Muscle of leg (tissue), 11 donors: ENCODE data around the gene SPDYE18. TPM values are rescaled to one million over a fixed set of nuclear protein-coding genes. Genes with fewer than 3 reads are reported as not detected.
"Not testable (repeated sequence)": the region's sequence is repeated elsewhere in the genome, so short reads cannot be mapped to it uniquely, and the experiment has no call there.

Source experiments
- DNase-seq: peaks from one replicate; pipeline ENCODE4 v3.0.0; 2013
- H3K27ac ChIP-seq: one replicate; pipeline ENCODE4 v1.5.1; 2013; ENCODE audit warnings: mild to moderate bottlenecking, low read length, control low read depth
- H3K27me3 ChIP-seq: one replicate; pipeline ENCODE4 v1.6.1; 2013; ENCODE audit warnings: low read length; ENCODE audit not compliant: control insufficient read depth, insufficient read depth
- H3K36me3 ChIP-seq: one replicate; pipeline ENCODE4 v1.6.1; 2013; ENCODE audit warnings: low read length; ENCODE audit not compliant: control insufficient read depth, insufficient read depth
- H3K4me1 ChIP-seq: one replicate; pipeline ENCODE4 v1.6.1; 2013; ENCODE audit warnings: low read length; ENCODE audit not compliant: control insufficient read depth, insufficient read depth
- H3K4me3 ChIP-seq: one replicate; pipeline ENCODE4 v1.5.1; 2013; ENCODE audit warnings: low read length, control low read depth
- H3K9me3 ChIP-seq: replicated peaks from 2 replicates; pipeline ENCODE4 v1.6.1; 2013; ENCODE audit warnings: low read depth, low read length; ENCODE audit not compliant: control insufficient read depth
- WGBS: methylation state at CpG from one replicate; pipeline ENCODE4 v1.1.5; 2013; ENCODE audit warnings: missing lambda C conversion rate; ENCODE audit not compliant: insufficient coverage; 5-methylcytosine and 5-hydroxymethylcytosine counted together
- polyA plus RNA-seq, 8 donors: library from polyadenylated mRNA; unstranded; fragments of 120-200 nt; gene quantifications; one replicate each; pipeline versions ENCODE4 v1.2.1 to v1.2.3, GENCODE V29; 2013; ENCODE audit warnings: inconsistent platforms in 1 of 8, low replicate concordance in 1 of 8; ENCODE audit not compliant: insufficient read length in 8 of 8, insufficient read depth in 1 of 8
- total RNA-seq: library from RNA; stranded (reverse); fragments of 120-200 nt; gene quantifications from one replicate; pipeline ENCODE4 v1.2.4, GENCODE V29; 2013

Gene SPDYE18
- total and polyA plus RNA-seq, 9 donors = 0.15 to 0.85 (median 0.41) TPM; not detected in 1

DNA sequence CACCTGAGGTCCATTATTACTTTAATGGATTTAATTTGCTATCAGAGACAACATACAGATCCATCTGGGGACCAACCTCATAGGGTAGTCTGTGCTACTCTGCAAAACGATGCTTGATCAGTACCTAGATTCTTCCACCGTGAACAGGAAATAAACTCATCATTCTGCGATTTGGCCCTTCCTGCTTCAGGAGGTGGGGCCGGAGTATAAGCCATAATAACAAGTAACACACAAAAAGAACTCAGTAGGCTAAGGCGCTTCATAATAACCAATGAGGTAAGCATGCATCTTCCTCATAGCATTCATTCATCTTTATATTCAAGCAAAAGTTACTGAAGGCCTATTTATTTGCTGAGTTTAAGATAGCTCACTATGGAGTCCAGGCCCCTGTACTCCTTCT is 17.3 kb upstream of the SPDYE18 start:
- no CpG with 5 or more reads among the region's 5 CpGs for WGBS
- H3K27ac ChIP-seq, DNase-seq, H3K36me3 ChIP-seq, H3K27me3 ChIP-seq, H3K4me3 ChIP-seq, H3K9me3 ChIP-seq, H3K4me1 ChIP-seq: not testable (repeated sequence)

- H3K27me3 ChIP-seq, H3K27ac ChIP-seq, H3K9me3 ChIP-seq, H3K36me3 ChIP-seq, H3K4me3 ChIP-seq, H3K4me1 ChIP-seq: not testable (repeated sequence)
- DNase-seq = peak; percentile 1
Measured at GRCh38 chr7:77079112-77079511, 16.8 kb upstream of the SPDYE18 start.

GRCh38 chr7:77077060-77077459 is 14.7 kb upstream of the SPDYE18 start:
- DNase-seq, H3K9me3 ChIP-seq, H3K27me3 ChIP-seq, H3K36me3 ChIP-seq, H3K27ac ChIP-seq, H3K4me1 ChIP-seq, H3K4me3 ChIP-seq: not testable (repeated sequence)
- WGBS = no CpG with 5 or more reads among the region's 5 CpGs

DNA sequence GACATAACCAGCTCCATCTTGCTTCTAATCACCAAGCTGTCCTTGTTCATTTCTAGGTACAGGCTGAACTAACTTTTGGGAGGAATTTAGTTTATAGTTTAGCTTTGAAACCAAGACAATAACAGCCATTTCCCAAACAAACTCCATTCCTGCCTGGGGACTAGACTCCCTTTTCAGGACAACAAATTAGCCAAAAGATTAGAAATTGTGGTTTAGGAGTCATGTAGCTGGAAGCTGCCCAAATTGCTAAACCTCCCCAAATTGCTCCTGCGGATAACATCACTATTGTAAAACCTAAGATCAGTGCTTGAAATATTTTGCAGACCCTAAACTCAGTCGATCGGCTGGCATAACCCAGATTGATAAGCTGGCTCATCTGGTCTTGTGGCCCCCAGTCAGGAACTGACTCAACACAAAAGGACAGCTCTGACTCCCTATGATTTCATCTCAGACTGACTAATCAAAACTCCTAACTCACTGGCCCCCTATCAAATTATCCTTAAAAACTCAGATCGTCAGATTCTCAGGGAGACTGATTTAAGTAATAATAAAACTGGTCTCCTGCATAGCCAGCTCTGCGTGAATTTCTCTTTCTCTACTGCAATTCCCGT is 12.5 kb upstream of the SPDYE18 start:
- H3K27me3 ChIP-seq, H3K4me3 ChIP-seq, H3K4me1 ChIP-seq, H3K9me3 ChIP-seq, DNase-seq, H3K27ac ChIP-seq, H3K36me3 ChIP-seq: not testable (repeated sequence)
- WGBS = no CpG with 5 or more reads among the region's 6 CpGs

GRCh38 chr7:77071108-77071507 is 8.8 kb upstream of the SPDYE18 start:
- not testable (repeated sequence) for H3K4me3 ChIP-seq, H3K4me1 ChIP-seq, DNase-seq, H3K27me3 ChIP-seq, H3K27ac ChIP-seq, H3K36me3 ChIP-seq, H3K9me3 ChIP-seq
- 83% methylated on average over 2 of the region's 6 CpGs for WGBS

DNA sequence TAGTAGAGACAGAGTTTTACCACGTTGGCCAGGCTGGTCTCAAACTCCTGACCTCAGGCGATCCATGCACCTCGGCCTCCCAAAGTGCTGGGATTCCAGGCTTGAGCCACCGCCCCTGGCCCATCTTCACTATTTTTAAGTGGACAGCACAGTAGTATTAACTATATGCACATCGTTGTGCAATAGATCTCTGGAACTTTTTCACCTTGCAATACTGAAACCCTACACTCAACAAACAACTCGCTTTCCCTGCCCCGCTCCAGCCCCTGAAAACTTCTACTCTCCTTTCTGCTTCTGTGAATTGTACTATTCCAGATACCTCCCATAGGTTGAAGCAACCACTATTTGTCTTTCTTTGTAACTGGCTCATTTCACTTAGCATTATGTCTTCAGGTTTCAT is 3.5 kb upstream of the SPDYE18 start:
- not testable (repeated sequence) for H3K9me3 ChIP-seq, H3K27me3 ChIP-seq, H3K4me1 ChIP-seq, H3K4me3 ChIP-seq, DNase-seq, H3K27ac ChIP-seq, H3K36me3 ChIP-seq
- 92% methylated on average over 4 of the region's 7 CpGs for WGBS

GRCh38 chr7:77063732-77064131 is 1.4 kb upstream of the SPDYE18 start:
- not testable (repeated sequence) for H3K27me3 ChIP-seq, H3K9me3 ChIP-seq, H3K36me3 ChIP-seq, H3K4me1 ChIP-seq, H3K4me3 ChIP-seq, H3K27ac ChIP-seq, DNase-seq
- no CpG with 5 or more reads among the region's 4 CpGs for WGBS

- H3K4me1 ChIP-seq, H3K27me3 ChIP-seq, H3K36me3 ChIP-seq, H3K27ac ChIP-seq, H3K4me3 ChIP-seq, H3K9me3 ChIP-seq, DNase-seq: not testable (repeated sequence)
- WGBS = no CpG with 5 or more reads among the region's 8 CpGs
Measured at GRCh38 chr7:77032261-77032660, 30.1 kb downstream of the SPDYE18 start, which contains the start of gene SPDYE17. TSS of gene SPDYE17 (minus strand) at chr7:77032361. CDS start at chr7:77030570, 1,791 bp downstream.

- WGBS = no CpG with 5 or more reads among the region's 10 CpGs
- not testable (repeated sequence) for H3K27me3 ChIP-seq, DNase-seq, H3K4me1 ChIP-seq, H3K9me3 ChIP-seq, H3K4me3 ChIP-seq, H3K36me3 ChIP-seq, H3K27ac ChIP-seq
Measured at GRCh38 chr7:77026349-77026748, 36.0 kb downstream of the SPDYE18 start.

GRCh38 chr7:77010074-77010680 is 52.2 kb downstream of the SPDYE18 start:
- not testable (repeated sequence) for DNase-seq, H3K36me3 ChIP-seq, H3K27me3 ChIP-seq, H3K27ac ChIP-seq, H3K9me3 ChIP-seq, H3K4me1 ChIP-seq, H3K4me3 ChIP-seq
- WGBS = no CpG with 5 or more reads among the region's 16 CpGs

- H3K27ac ChIP-seq, H3K27me3 ChIP-seq, H3K4me3 ChIP-seq, H3K9me3 ChIP-seq, H3K36me3 ChIP-seq, H3K4me1 ChIP-seq: not testable (repeated sequence)
- 43% methylated on average over 3 of the region's 10 CpGs for WGBS
- DNase-seq = peak; percentile 34
Measured at GRCh38 chr7:77008000-77008399, 54.4 kb downstream of the SPDYE18 start.
